IMR-90 (cell line): ENCODE measurements around the gene ARL5C. TPM values are rescaled to one million over a fixed set of nuclear protein-coding genes. Genes with fewer than 3 reads are reported as not detected.

ENCODE experiments used
- ATAC-seq: fragments of 200-7000 bp; cut with Tn5 transposase; 2 replicates; pipeline ENCODE4 v1.9.1; 2020; ENCODE audit warnings: low read depth, mild to moderate bottlenecking, moderate library complexity
- BruUV-seq: library from RNA; stranded (reverse); fragments of 400-500 nt; replicated peaks from 2 replicates; lab custom pipeline; 2021; lab: Mats Ljungman, UMichigan
- CTCF ChIA-PET: fragments of 300-600 bp; formaldehyde crosslinking; extraction: SDS; loops from one replicate; lab custom pipeline; 2021; ENCODE audit warnings: antibody characterized with exemption; lab: Yijun Ruan, JAX
- POLR2A ChIA-PET: fragments of 300-600 bp; sonication (Branson Sonifier 250); formaldehyde crosslinking; loops from one replicate; lab custom pipeline; 2022; ENCODE audit warnings: antibody characterized with exemption; ENCODE audit not compliant: unreplicated experiment; lab: Charles Lee
- DNase-seq: peaks from one replicate; pipeline ENCODE4 v3.0.0; 2013
- H2AFZ ChIP-seq: replicated peaks from 2 replicates; pipeline ENCODE3; 2013; ENCODE audit warnings: low read length, mild to moderate bottlenecking; ENCODE audit not compliant: poor library complexity
- H2AK5ac ChIP-seq: 2 replicates; pipeline ENCODE4 v1.6.1; 2013; ENCODE audit warnings: low read depth, low read length, inconsistent platforms
- H2AK9ac ChIP-seq: replicated peaks from 2 replicates; pipeline ENCODE3; 2013; ENCODE audit warnings: mild to moderate bottlenecking, low read depth, low read length, moderate library complexity; ENCODE audit not compliant: poor library complexity
- H2BK120ac ChIP-seq: 2 replicates; pipeline ENCODE4 v1.6.1; 2013; ENCODE audit warnings: low read depth, low read length, inconsistent platforms
- H2BK15ac ChIP-seq: 3 replicates; pipeline ENCODE4 v1.6.1; 2013; ENCODE audit warnings: low read depth, low read length, inconsistent platforms
- H2BK20ac ChIP-seq: 2 replicates; pipeline ENCODE4 v1.6.1; 2013; ENCODE audit warnings: low read depth, mild to moderate bottlenecking, inconsistent platforms, low read length, moderate library complexity
- H2BK5ac ChIP-seq: 2 replicates; pipeline ENCODE4 v1.6.1; 2013; ENCODE audit warnings: mild to moderate bottlenecking, low read depth, low read length, inconsistent platforms; ENCODE audit not compliant: poor library complexity, severe bottlenecking
- H3K14ac ChIP-seq: replicated peaks from 2 replicates; pipeline ENCODE4 v1.6.1; 2013; ENCODE audit warnings: low read depth, low read length, inconsistent platforms
- H3K18ac ChIP-seq: 2 replicates; pipeline ENCODE4 v1.6.1; 2013; ENCODE audit warnings: low read depth, low read length, control low read depth
- H3K23ac ChIP-seq: 2 replicates; pipeline ENCODE4 v1.6.1; 2013; ENCODE audit warnings: low read depth, low read length, inconsistent platforms
- H3K27ac ChIP-seq: 2 replicates; pipeline ENCODE4 v1.5.1; 2013; ENCODE audit warnings: mild to moderate bottlenecking, control low read depth, low read length; ENCODE audit not compliant: insufficient read depth
- H3K27me3 ChIP-seq: 2 replicates; pipeline ENCODE4 v1.6.1; 2013; ENCODE audit warnings: low read length; ENCODE audit not compliant: control insufficient read depth, insufficient read depth
- H3K36me3 ChIP-seq: 2 replicates; pipeline ENCODE4 v1.6.1; 2013; ENCODE audit warnings: low read length, mixed read lengths; ENCODE audit not compliant: control insufficient read depth, insufficient read depth
- H3K4ac ChIP-seq: 2 replicates; pipeline ENCODE4 v1.6.1; 2013; ENCODE audit warnings: low read depth, low read length, inconsistent platforms
- H3K4me1 ChIP-seq: 2 replicates; pipeline ENCODE4 v1.6.1; 2013; ENCODE audit warnings: low read length, mixed read lengths; ENCODE audit not compliant: control insufficient read depth, insufficient read depth
- H3K4me2 ChIP-seq: 2 replicates; pipeline ENCODE4 v1.6.1; 2013; ENCODE audit warnings: low read depth, mild to moderate bottlenecking, control low read depth, low read length, moderate library complexity
- H3K4me3 ChIP-seq: 2 replicates; pipeline ENCODE4 v1.5.1; 2013; ENCODE audit warnings: low read depth, mild to moderate bottlenecking, control low read depth, low read length, moderate library complexity; ENCODE audit not compliant: insufficient read depth
- H3K56ac ChIP-seq: 2 replicates; pipeline ENCODE4 v1.6.1; 2013; ENCODE audit warnings: low read length, inconsistent platforms; ENCODE audit not compliant: insufficient read depth; ENCODE audit errors: extremely low read depth
- H3K79me1 ChIP-seq, 2 experiments: 2 replicates each; pipeline ENCODE4 v1.6.1; 2013; ENCODE audit warnings: low read length in 2 of 2, inconsistent platforms in 1 of 2, low read depth in 1 of 2
- H3K9ac ChIP-seq: 2 replicates; pipeline ENCODE4 v1.6.1; 2013; ENCODE audit warnings: low read depth, low read length, control low read depth
- H3K9me1 ChIP-seq: 2 replicates; pipeline ENCODE4 v1.6.1; 2013; ENCODE audit warnings: low read length, inconsistent platforms; ENCODE audit not compliant: insufficient read depth
- H3K9me3 ChIP-seq: 2 replicates; pipeline ENCODE4 v1.6.1; 2013; ENCODE audit warnings: low read length; ENCODE audit not compliant: control insufficient read depth, insufficient read depth
- H4K20me1 ChIP-seq: 2 replicates; pipeline ENCODE4 v1.6.1; 2013; ENCODE audit warnings: low read length, inconsistent platforms; ENCODE audit not compliant: insufficient read depth
- H4K5ac ChIP-seq: 2 replicates; pipeline ENCODE4 v1.6.1; 2013; ENCODE audit warnings: mild to moderate bottlenecking, low read depth, low read length, control low read depth
- H4K8ac ChIP-seq, 2 experiments: 2 replicates each; pipeline ENCODE4 v1.6.1; 2013; ENCODE audit warnings: low read depth in 2 of 2, low read length in 2 of 2, control low read depth in 1 of 2, inconsistent platforms in 1 of 2
- H4K91ac ChIP-seq: 2 replicates; pipeline ENCODE4 v1.6.1; 2013; ENCODE audit warnings: low read depth, low read length, inconsistent platforms; ENCODE audit not compliant: insufficient read depth
- BHLHE40 ChIP-seq: fragments of 150-350 bp; IDR thresholded peaks from 2 replicates; pipeline ENCODE4 v1.6.1; 2016; ENCODE audit warnings: mild to moderate bottlenecking, low read depth, low read length
- CEBPB ChIP-seq: IDR thresholded peaks from 2 replicates; pipeline ENCODE4 v1.6.1; 2012; ENCODE audit warnings: low read depth, low read length, improper control_type of control experiment
- CHD1 ChIP-seq: IDR thresholded peaks from 2 replicates; pipeline ENCODE4 v1.6.1; 2012; ENCODE audit warnings: low read depth, low read length, improper control_type of control experiment
- FOS ChIP-seq: fragments of 150-350 bp; IDR thresholded peaks from 2 replicates; pipeline ENCODE4 v1.6.1; 2016; ENCODE audit warnings: low read depth, low read length
- MAFK ChIP-seq: IDR thresholded peaks from 2 replicates; pipeline ENCODE4 v1.6.1; 2012; ENCODE audit warnings: low read depth, low read length, improper control_type of control experiment
- MAZ ChIP-seq: IDR thresholded peaks from 2 replicates; pipeline ENCODE4 v1.6.1; 2012; ENCODE audit warnings: low read depth, mild to moderate bottlenecking, low read length, improper control_type of control experiment, moderate library complexity, borderline replicate concordance
- MXI1 ChIP-seq: IDR thresholded peaks from 2 replicates; pipeline ENCODE4 v1.6.1; 2012; ENCODE audit warnings: low read depth, mild to moderate bottlenecking, low read length, moderate library complexity, borderline replicate concordance
- NFE2L2 ChIP-seq: fragments of 150-350 bp; IDR thresholded peaks from 2 replicates; pipeline ENCODE4 v1.6.1; 2016; ENCODE audit warnings: low read depth, mild to moderate bottlenecking, low read length
- POLR2A ChIP-seq: IDR thresholded peaks from 2 replicates; pipeline ENCODE4 v1.6.1; 2012; ENCODE audit warnings: mild to moderate bottlenecking, low read depth, low read length
- RAD21 ChIP-seq: IDR thresholded peaks from 2 replicates; pipeline ENCODE4 v1.6.1; 2012; ENCODE audit warnings: low read length, improper control_type of control experiment
- RCOR1 ChIP-seq: IDR thresholded peaks from 2 replicates; pipeline ENCODE4 v1.6.1; 2012; ENCODE audit warnings: mild to moderate bottlenecking, low read length, improper control_type of control experiment; ENCODE audit not compliant: insufficient replicate concordance
- RFX5 ChIP-seq: IDR thresholded peaks from 2 replicates; pipeline ENCODE4 v1.8.0; 2012; ENCODE audit warnings: low read depth, mild to moderate bottlenecking, low read length, moderate library complexity
- SMC3 ChIP-seq: fragments of 150-350 bp; IDR thresholded peaks from 2 replicates; pipeline ENCODE4 v1.6.1; 2016; ENCODE audit warnings: low read depth, mild to moderate bottlenecking, antibody characterized with exemption, low read length, moderate library complexity
- WGBS, 2 experiments: methylation state at CpG; one replicate each; pipeline versions ENCODE4 v1.1.5 to v1.1.7; 2013; ENCODE audit warnings: missing lambda C conversion rate in 2 of 2; ENCODE audit not compliant: insufficient read length in 1 of 2; ENCODE audit errors: extremely low coverage in 2 of 2; 5-methylcytosine and 5-hydroxymethylcytosine counted together
- dilution Hi-C: fragments of 300-500 bp; cut with HindIII; formaldehyde crosslinking; loops from one replicate; pipeline ENCODE4 v1.14.3; 2018; ENCODE audit warnings: low sequenced_read_pairs; ENCODE audit not compliant: unreplicated experiment
- in situ Hi-C: fragments of 300-500 bp; cut with MboI; formaldehyde crosslinking; loops from 3 replicates; pipeline ENCODE4 v1.14.3; 2019; ENCODE audit warnings: low sequenced_read_pairs, inconsistent platforms, mixed read lengths
- intact Hi-C: fragments of 100-400 bp; cut with micrococcal nuclease; formaldehyde crosslinking; loops from 2 replicates; pipeline ENCODE4 v1.10.0; 2022
- polyA plus RNA-seq, 3 experiments: library from polyadenylated mRNA; depleted of rRNA; stranded (reverse); fragments of >200 nt; gene quantifications; 2 replicates each; pipeline ENCODE4 v1.2.3, GENCODE V29; 2012; ENCODE audit warnings: low replicate concordance in 1 of 3
- total RNA-seq: library from RNA; depleted of rRNA; stranded (reverse); fragments of >200 nt; gene quantifications from 2 replicates; pipeline ENCODE4 v1.2.3, GENCODE V29; 2012
- TF ChIP-seq, protein P1 (sequence below): conservative IDR thresholded peaks from 2 replicates; pipeline ENCODE4 v1.5.1; 2012; ENCODE audit warnings: mild to moderate bottlenecking, low read depth, low read length, improper control_type of control experiment
- TF ChIP-seq, protein P2 (sequence below): fragments of 150-350 bp; IDR thresholded peaks from 2 replicates; pipeline ENCODE4 v1.6.1; 2016; ENCODE audit warnings: low read depth, mild to moderate bottlenecking, low read length, moderate library complexity, borderline replicate concordance
- TF ChIP-seq, protein P3 (sequence below): fragments of 150-350 bp; IDR thresholded peaks from 2 replicates; pipeline ENCODE4 v1.6.1; 2017; ENCODE audit warnings: mild to moderate bottlenecking, antibody characterized with exemption, low read length, low read depth

Gene ARL5C
- total and polyA plus RNA-seq, 2 of the 4 experiments (the other 2 are of a cell fraction): not detected

DNA sequence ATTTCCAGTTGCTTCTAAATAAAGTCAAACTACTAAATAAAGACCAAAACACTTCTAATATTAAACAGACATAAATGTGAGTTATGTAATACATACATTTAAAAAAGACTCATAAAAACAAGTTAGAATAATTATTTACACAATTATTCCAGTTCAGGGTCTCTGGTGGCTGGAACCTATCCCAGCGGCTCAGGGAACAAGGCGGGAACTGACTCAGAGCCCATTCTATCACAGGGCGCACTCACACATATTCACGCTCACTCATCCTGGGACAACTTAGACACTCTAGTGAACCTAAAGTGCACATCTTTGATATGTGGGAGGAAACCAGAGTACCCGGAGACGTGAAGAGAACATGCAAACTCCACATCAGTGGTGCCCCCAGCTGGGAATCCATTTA lies 39.5 kb downstream of the ARL5C start:
- no peaks in the 10 kb centered on the region for H3K36me3 ChIP-seq
- H2BK20ac ChIP-seq: no peak overlapping the region
- no peak for ATAC-seq
- no CpG with 5 or more reads among the region's 6 CpGs for whole genome bisulfite sequencing, 2 experiments
- H4K5ac ChIP-seq: no peak overlapping the region
- no peak overlapping the region for H4K91ac ChIP-seq
- no peak overlapping the region for H2BK15ac ChIP-seq
- H2AK9ac ChIP-seq: no peak overlapping the region
- H2BK120ac ChIP-seq: no peak overlapping the region
- no peaks in the 10 kb centered on the region for H4K20me1 ChIP-seq
- TF ChIP-seq CHD1 (no peak), RCOR1 (no peak), FOS (no peak), CEBPB (no peak), MAFK (no peak), RFX5 (no peak), MAZ (no peak), POLR2A (no peak), NFE2L2 (no peak), RAD21 (no peak), MXI1 (no peak), BHLHE40 (no peak), SMC3 (no peak)
- TF ChIP-seq, protein P1, sequence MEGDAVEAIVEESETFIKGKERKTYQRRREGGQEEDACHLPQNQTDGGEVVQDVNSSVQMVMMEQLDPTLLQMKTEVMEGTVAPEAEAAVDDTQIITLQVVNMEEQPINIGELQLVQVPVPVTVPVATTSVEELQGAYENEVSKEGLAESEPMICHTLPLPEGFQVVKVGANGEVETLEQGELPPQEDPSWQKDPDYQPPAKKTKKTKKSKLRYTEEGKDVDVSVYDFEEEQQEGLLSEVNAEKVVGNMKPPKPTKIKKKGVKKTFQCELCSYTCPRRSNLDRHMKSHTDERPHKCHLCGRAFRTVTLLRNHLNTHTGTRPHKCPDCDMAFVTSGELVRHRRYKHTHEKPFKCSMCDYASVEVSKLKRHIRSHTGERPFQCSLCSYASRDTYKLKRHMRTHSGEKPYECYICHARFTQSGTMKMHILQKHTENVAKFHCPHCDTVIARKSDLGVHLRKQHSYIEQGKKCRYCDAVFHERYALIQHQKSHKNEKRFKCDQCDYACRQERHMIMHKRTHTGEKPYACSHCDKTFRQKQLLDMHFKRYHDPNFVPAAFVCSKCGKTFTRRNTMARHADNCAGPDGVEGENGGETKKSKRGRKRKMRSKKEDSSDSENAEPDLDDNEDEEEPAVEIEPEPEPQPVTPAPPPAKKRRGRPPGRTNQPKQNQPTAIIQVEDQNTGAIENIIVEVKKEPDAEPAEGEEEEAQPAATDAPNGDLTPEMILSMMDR: no peak
- TF ChIP-seq, protein P2, sequence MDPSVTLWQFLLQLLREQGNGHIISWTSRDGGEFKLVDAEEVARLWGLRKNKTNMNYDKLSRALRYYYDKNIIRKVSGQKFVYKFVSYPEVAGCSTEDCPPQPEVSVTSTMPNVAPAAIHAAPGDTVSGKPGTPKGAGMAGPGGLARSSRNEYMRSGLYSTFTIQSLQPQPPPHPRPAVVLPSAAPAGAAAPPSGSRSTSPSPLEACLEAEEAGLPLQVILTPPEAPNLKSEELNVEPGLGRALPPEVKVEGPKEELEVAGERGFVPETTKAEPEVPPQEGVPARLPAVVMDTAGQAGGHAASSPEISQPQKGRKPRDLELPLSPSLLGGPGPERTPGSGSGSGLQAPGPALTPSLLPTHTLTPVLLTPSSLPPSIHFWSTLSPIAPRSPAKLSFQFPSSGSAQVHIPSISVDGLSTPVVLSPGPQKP: no peak
- TF ChIP-seq, protein P3, sequence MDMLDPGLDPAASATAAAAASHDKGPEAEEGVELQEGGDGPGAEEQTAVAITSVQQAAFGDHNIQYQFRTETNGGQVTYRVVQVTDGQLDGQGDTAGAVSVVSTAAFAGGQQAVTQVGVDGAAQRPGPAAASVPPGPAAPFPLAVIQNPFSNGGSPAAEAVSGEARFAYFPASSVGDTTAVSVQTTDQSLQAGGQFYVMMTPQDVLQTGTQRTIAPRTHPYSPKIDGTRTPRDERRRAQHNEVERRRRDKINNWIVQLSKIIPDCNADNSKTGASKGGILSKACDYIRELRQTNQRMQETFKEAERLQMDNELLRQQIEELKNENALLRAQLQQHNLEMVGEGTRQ: no peak
- no peak overlapping the region for H3K4ac ChIP-seq
- no peak overlapping the region for H3K18ac ChIP-seq
- dilution Hi-C loops: no loop called here
- ChIA-PET POLR2A (no interaction called here), CTCF (no interaction called here)
- H3K56ac ChIP-seq: no peak overlapping the region
- H3K23ac ChIP-seq: no peak overlapping the region
- no peak overlapping the region for H4K8ac ChIP-seq
- intact Hi-C loops: no loop called here
- no peak overlapping the region for H3K4me3 ChIP-seq
- peaks cover 4% of the 10 kb centered on the region for H3K9me1 ChIP-seq
- no TSS peak for BruUV-seq
- no peak overlapping the region for H2BK5ac ChIP-seq
- H3K27ac ChIP-seq: no peak overlapping the region
- no peaks in the 10 kb centered on the region for H3K79me1 ChIP-seq
- in situ Hi-C loops: no loop called here
- H3K4me2 ChIP-seq: no peak overlapping the region
- no peak overlapping the region for H2AK5ac ChIP-seq
- no peak overlapping the region for H2AFZ ChIP-seq
- peaks cover 2% of the 10 kb centered on the region; the same call in 1 of the 2 replicates for H3K27me3 ChIP-seq
- H3K4me1 ChIP-seq: no peaks in the 10 kb centered on the region; the same call in 1 of the 2 replicates
- H3K14ac ChIP-seq: no peak overlapping the region
- DNase-seq: peak; percentile 22
- no peak overlapping the region for H3K9ac ChIP-seq
- H3K9me3 ChIP-seq: no peaks in the 10 kb centered on the region
